ENCODE data around the gene RGPD6.
"Not testable (repeated sequence)": the region's sequence is repeated elsewhere in the genome, so short reads cannot be mapped to it uniquely, and the experiment has no call there.

The RGPD6 gene

GRCh38 chr2:110481200-110481599 is 95.8 kb downstream of the RGPD6 start:
- not testable (repeated sequence) for DNase-seq (ENCODE audit: low spot score)

- DNase-seq (ENCODE audit: low spot score) = not testable (repeated sequence)
Measured at GRCh38 chr2:110480084-110480483, 96.9 kb downstream of the RGPD6 start.

GRCh38 chr2:110477370-110477769 is 99.7 kb downstream of the RGPD6 start:
- DNase-seq (ENCODE audit: low spot score) = not testable (repeated sequence)

GRCh38 chr2:110476952-110477351 is 100.1 kb downstream of the RGPD6 start:
- DNase-seq (ENCODE audit: low spot score) = not testable (repeated sequence)

GRCh38 chr2:110475627-110476359 is 101.2 kb downstream of the RGPD6 start:
- DNase-seq (ENCODE audit: low spot score) = not testable (repeated sequence)

GRCh38 chr2:110474898-110475297 is 102.1 kb downstream of the RGPD6 start:
- DNase-seq (ENCODE audit: low spot score) = not testable (repeated sequence)

- DNase-seq (ENCODE audit: low spot score) = not testable (repeated sequence)
Measured at GRCh38 chr2:110473059-110473358, 104.0 kb downstream of the RGPD6 start.

- DNase-seq (ENCODE audit: low spot score) = not testable (repeated sequence)
Measured at GRCh38 chr2:110472171-110473058, 104.6 kb downstream of the RGPD6 start, which contains the start of gene LIMS4. TSS of gene LIMS4 (minus strand) at chr2:110472816. CDS start at chr2:110472778, 38 bp downstream.

GRCh38 chr2:110468921-110469320 is 108.1 kb downstream of the RGPD6 start:
- DNase-seq (ENCODE audit: low spot score) = not testable (repeated sequence)

GRCh38 chr2:110465312-110465711 is 111.7 kb downstream of the RGPD6 start:
- not testable (repeated sequence) for DNase-seq (ENCODE audit: low spot score)
